NCI-H82 treated with DMSO at 0.1 percent for 48 hours (cell line): ENCODE measurements around the gene RGS10.

Experiments
- DNase-seq: peaks from one replicate; lab custom pipeline; 2025; ENCODE audit not compliant: unreplicated experiment; lab: John Stamatoyannopoulos, UW

Gene RGS10

DNA sequence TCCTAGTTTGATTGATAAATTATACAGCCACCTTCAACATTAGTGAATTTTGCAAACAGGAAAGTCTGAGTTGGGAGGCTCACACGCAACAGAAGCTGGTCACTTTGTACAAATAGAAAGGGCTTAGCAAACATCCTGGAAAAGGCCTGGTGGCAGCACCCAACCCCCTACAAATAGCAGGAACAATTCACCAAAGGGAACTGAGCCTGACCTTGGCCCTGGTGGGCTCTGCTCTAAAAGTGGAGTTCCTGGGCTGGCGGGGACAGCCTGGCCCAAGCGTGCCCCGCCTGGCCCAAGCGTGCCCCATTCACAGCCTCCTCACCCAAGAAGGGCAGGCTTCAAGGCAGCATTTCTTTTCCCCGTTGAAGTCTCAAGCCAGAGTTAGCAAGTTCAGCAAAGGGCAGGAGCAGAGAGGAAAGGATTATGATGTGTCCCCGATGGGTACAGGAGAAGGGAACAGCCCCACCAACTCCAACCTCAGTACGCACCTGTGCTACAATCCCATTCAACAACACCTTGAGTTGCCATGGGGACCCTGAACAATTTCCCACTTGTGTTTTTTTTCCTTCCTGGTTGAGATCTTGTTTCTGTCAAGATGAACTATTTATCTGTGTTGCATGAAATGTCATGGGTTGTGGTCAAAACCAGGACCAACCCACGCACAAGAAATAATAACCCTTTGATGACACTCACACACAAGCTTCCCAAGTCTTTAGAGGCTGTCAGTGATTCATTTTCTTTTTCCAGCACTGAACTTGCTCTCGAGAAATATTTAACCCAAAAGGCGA, 43.4 kb downstream of the RGS10 start:
- no peak for DNase-seq

GRCh38 chr10:119497243-119497642, 45.3 kb downstream of the RGS10 start:
- DNase-seq: no peak

DNA sequence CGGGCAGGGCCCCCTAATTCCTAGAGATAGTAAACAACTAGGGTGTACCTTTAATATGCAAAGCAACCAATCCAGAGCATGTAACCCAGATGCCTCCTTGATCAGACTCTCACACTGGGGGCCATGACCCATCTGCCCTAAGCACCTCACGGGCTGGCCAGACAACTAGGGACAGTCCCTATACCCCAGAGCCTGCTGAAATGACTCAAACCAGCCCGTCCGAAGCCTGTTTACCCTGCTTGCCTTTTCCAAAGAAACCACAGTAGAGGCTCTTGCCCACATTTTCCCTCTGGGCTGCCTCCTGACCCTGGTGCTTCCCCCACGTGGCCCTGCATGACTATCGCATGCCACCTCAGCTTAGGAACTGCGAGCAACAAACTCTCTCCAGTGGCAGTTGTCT, 46.2 kb downstream of the RGS10 start:
- DNase-seq: no peak

- no peak for DNase-seq
Observed at GRCh38 chr10:119495545-119495944, 47.0 kb downstream of the RGS10 start.

- no peak for DNase-seq
Observed at GRCh38 chr10:119495021-119495505, 47.5 kb downstream of the RGS10 start.

GRCh38 chr10:119494236-119495020, 48.1 kb downstream of the RGS10 start:
- DNase-seq: no peak

- no peak for DNase-seq
Observed at GRCh38 chr10:119493155-119493554, 49.4 kb downstream of the RGS10 start.

GRCh38 chr10:119491966-119492757, 50.4 kb downstream of the RGS10 start:
- no peak for DNase-seq

DNA sequence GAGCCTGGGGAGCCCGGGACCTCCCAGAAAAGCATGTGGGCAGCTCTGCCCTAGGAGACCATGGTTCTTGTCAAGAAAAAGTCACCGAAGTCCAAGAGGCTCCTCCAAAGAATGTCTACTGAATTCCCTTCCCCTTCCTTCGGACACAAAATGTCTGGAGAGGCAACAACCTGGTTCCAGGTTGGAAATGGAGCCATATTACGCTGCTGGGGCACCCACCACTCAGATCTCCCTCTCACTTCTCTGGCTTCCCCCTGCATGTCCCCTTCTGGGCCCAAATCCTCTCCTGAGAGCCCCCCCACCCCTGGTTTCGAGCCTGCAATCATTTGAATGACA, 52.6 kb downstream of the RGS10 start:
- DNase-seq: no peak

- DNase-seq: no peak
Observed at GRCh38 chr10:119488675-119489074, 53.8 kb downstream of the RGS10 start.

GRCh38 chr10:119483839-119484238, 58.7 kb downstream of the RGS10 start:
- DNase-seq: no peak

DNA sequence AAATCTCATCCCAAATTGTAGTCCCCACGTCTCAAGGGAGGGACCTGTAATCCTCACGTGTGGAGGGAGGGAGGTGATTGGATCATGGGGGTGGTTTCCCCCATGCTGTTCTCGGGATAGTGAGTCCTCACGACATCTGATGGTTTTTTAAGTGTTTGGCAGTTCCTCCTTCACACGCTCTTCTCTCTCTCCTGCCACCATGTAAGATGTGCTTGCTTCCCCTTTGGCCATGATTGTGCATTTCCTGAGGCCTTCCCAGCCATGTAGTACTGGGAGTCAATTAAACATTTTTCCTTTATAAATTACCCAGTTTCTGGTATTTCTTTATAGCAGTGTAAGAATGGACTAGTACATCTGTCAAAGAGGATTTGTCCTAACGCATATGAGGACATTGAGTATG, 59.5 kb downstream of the RGS10 start:
- no peak for DNase-seq

GRCh38 chr10:119481781-119482426, 60.6 kb downstream of the RGS10 start:
- DNase-seq: no peak

DNA sequence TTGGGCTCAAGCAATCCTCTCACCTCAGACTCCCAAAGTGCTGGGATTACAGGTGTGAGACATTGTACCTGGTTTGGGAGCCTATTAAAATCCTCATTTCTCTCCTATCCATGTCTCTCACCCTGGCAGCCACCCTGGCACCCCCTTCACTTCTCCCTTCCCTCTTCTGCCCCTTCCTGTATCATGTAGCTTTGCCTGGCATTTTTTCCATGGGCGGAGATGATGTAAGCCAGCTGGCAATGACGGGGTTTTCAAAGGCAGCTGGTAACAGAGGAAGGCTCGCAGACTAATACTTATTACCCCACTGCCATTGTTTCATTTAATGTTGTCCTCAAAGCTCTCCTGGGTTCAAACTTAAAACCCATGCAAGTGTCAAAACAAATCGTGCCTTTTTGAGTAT, 61.9 kb downstream of the RGS10 start:
- DNase-seq: no peak

DNA sequence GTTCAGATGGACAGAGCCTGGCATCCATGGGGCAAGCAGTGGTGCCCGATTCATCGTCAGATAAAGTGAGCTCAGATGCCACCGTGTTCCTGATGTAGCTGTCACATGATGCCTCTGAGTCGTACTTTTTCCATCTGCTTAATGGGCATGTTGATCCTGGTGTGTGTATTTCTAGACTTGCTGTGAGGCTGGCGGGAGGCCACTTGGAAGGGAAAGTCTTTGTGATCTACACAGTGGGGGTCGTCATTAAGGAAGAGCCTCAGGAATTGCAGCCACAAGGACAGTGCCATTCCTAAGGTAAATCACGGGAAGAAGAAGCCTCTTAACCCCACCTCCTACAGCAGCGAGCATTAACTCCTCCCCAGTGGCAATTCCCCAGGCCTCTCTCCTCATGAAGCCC, 63.0 kb downstream of the RGS10 start:
- DNase-seq: no peak

DNA sequence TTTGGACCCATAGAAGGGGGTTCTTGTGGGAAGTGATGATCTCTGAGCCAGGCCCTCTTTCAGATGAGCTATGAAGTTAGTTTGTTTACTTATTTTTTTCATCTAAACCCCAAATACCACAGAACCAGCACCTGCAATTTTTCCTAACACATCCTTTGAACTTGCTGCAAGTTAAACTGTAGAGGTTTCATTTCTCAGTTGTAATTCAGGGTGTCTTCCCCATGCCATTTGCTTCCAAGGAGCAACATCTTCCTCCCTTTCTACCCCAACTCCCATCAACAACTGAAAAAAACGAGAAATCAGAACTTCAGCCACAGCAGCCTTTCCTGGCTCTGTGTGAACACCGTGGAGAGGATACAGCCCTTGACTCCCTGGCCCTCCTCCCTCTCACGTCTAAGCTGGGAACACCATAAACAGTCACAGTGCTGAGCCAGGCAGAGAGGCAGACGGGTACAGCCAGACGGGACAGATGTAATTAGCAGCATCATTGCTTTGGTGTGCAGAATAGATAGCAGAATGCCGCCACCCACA, 63.6 kb downstream of the RGS10 start:
- no peak for DNase-seq

GRCh38 chr10:119478111-119478802, 64.3 kb downstream of the RGS10 start:
- no peak for DNase-seq

- no peak for DNase-seq
Observed at GRCh38 chr10:119477444-119477843, 65.1 kb downstream of the RGS10 start.

- no peak for DNase-seq
Observed at GRCh38 chr10:119474606-119475005, 67.9 kb downstream of the RGS10 start.

DNA sequence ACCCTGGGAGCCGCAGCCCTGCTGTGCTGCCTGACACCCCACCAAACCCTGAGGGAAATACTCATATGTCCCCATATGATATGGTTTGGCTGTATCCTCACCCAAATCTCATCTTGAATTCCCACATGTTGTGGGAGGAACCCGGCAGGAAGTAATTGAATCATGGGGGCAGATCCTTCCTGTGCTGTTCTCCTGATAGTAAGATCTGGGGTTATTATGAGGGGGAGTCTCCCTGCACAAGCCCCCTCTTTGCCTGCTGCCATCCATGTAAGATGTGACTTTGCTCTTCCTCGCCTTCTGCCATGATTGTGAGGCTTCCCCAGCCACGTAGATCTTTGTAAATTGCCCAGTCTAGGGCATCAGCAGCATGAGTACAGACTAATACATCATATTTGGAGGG, 68.7 kb downstream of the RGS10 start:
- DNase-seq: no peak
